ENCODE data around the gene GALNT18.

GALNT18 gene

GRCh38 chr11:11422411-11423128 lies 199.2 kb downstream of the GALNT18 start:
- TF ChIP-seq POLR2AphosphoS5 (IDR thresholded peaks at IDR 0.05; ENCODE audit: low read depth): no peak

GRCh38 chr11:11421509-11421908 lies 200.3 kb downstream of the GALNT18 start:
- Histone ChIP-seq H3K4me3 (replicated peaks; ENCODE audit: insufficient read depth, low read length) (no peak overlapping the region), H3K27me3 (ENCODE audit: insufficient read depth, poor library complexity, severe bottlenecking) (no peaks in the 10 kb centered on the region), H3K27ac (replicated peaks) (no peak overlapping the region)
- TF ChIP-seq GABPA (IDR thresholded peaks at IDR 0.05; ENCODE audit: low read depth) (no peak), REST (IDR thresholded peaks at IDR 0.05; ENCODE audit: insufficient replicate concordance, low read depth) (no peak), CTCF (IDR thresholded peaks at IDR 0.05; ENCODE audit: insufficient read depth, low read length) (no peak), SPI1 (IDR thresholded peaks at IDR 0.05; ENCODE audit: borderline replicate concordance, low read depth) (no peak), POLR2AphosphoS5 (IDR thresholded peaks at IDR 0.05; ENCODE audit: low read depth) (no peak)
- no peak for DNase-seq (ENCODE audit: low read depth in 1 of 2, low spot score in 1 of 2)

More at GRCh38 chr11:11422411-11423128, 199.2 kb downstream of the GALNT18 start:
- H3K27ac ChIP-seq (replicated peaks): no peak overlapping the region
- DNase-seq (ENCODE audit: low read depth in 1 of 2, low spot score in 1 of 2): no peak
- no peaks in the 10 kb centered on the region for H3K27me3 ChIP-seq (ENCODE audit: insufficient read depth, poor library complexity, severe bottlenecking)
- no peak overlapping the region for H3K4me3 ChIP-seq (replicated peaks; ENCODE audit: insufficient read depth, low read length)

GRCh38 chr11:11420899-11421285 lies 200.9 kb downstream of the GALNT18 start:
- no peak overlapping the region for H3K4me3 ChIP-seq (replicated peaks; ENCODE audit: insufficient read depth, low read length)
- TF ChIP-seq CTCF (IDR thresholded peaks at IDR 0.05; ENCODE audit: insufficient read depth, low read length) (no peak), REST (IDR thresholded peaks at IDR 0.05; ENCODE audit: insufficient replicate concordance, low read depth) (no peak), SPI1 (IDR thresholded peaks at IDR 0.05; ENCODE audit: borderline replicate concordance, low read depth) (no peak), GABPA (IDR thresholded peaks at IDR 0.05; ENCODE audit: low read depth) (no peak), POLR2AphosphoS5 (IDR thresholded peaks at IDR 0.05; ENCODE audit: low read depth) (no peak)
- peak in 1 of 2 experiments; percentile 41 for DNase-seq (ENCODE audit: low read depth in 1 of 2, low spot score in 1 of 2)
- H3K27ac ChIP-seq (replicated peaks): no peak overlapping the region
- no peaks in the 10 kb centered on the region for H3K27me3 ChIP-seq (ENCODE audit: insufficient read depth, poor library complexity, severe bottlenecking)

- no peak overlapping the region for H3K27ac ChIP-seq (replicated peaks)
- no peak for DNase-seq (ENCODE audit: low read depth in 1 of 2, low spot score in 1 of 2)
- TF ChIP-seq GABPA (IDR thresholded peaks at IDR 0.05; ENCODE audit: low read depth): no peak
- no peak for TF ChIP-seq CTCF (IDR thresholded peaks at IDR 0.05; ENCODE audit: insufficient read depth, low read length)
- TF ChIP-seq SPI1 (IDR thresholded peaks at IDR 0.05; ENCODE audit: borderline replicate concordance, low read depth): no peak
- no peak for TF ChIP-seq REST (IDR thresholded peaks at IDR 0.05; ENCODE audit: insufficient replicate concordance, low read depth)
- TF ChIP-seq POLR2AphosphoS5 (IDR thresholded peaks at IDR 0.05; ENCODE audit: low read depth): no peak
- no peak overlapping the region for H3K4me3 ChIP-seq (replicated peaks; ENCODE audit: insufficient read depth, low read length)
- H3K27me3 ChIP-seq (ENCODE audit: insufficient read depth, poor library complexity, severe bottlenecking): no peaks in the 10 kb centered on the region
Measured at GRCh38 chr11:11420191-11420898, 201.5 kb downstream of the GALNT18 start.
